Measurements from ENCODE around the gene NUDT4.
"Not testable (repeated sequence)": the region's sequence is repeated elsewhere in the genome, so short reads cannot be mapped to it uniquely, and the experiment has no call there.

- not testable (repeated sequence) for TF ChIP-seq POLR2A, POLR2AphosphoS5 (IDR thresholded peaks at IDR 0.05; ENCODE audit: low read depth, low read length)
These were observed 54.3 kb downstream of the NUDT4 start for GRCh38 chr12:93432031-93432430.

Data from GM12892 (cell line).